Measurements from ENCODE around the gene IL36B.

Gene IL36B

DNA sequence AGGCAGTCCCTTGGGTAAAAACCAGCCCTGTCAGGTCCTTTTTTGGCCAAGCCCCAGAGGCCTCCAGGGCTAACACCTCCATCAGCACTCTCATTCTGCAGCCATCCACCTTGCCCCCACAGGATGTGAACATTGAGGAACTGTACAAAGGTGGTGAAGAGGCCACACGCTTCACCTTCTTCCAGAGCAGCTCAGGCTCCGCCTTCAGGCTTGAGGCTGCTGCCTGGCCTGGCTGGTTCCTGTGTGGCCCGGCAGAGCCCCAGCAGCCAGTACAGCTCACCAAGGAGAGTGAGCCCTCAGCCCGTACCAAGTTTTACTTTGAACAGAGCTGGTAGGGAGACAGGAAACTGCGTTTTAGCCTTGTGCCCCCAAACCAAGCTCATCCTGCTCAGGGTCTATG is 22.4 kb upstream of the IL36B start:
- DNase-seq, result peak; percentile 14

DNA sequence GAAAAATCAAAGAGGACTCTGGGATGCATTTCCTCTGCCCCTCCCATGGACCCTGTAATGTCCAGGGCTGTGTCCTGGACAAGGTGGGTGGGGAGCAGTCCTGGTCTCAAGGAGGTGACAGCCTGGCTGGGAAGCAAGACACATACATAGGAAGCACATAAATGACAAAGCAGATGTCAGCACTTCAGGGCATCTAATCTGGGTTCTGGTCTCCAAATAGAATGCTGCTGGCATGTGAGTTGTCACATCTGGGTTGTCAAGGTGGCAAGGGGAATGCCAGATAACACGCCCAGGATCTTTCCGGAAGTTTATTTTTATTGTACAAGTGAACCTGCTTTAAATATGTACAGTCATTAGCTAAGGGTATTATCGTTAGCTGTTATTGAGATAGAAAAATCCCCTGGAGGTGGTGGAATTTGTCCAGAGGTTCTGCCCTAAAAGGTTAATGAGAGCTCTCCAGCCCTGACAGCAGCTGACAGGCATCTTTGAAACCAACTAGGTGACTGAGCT is 20.7 kb upstream of the IL36B start:
- no peak for DNase-seq

DNA sequence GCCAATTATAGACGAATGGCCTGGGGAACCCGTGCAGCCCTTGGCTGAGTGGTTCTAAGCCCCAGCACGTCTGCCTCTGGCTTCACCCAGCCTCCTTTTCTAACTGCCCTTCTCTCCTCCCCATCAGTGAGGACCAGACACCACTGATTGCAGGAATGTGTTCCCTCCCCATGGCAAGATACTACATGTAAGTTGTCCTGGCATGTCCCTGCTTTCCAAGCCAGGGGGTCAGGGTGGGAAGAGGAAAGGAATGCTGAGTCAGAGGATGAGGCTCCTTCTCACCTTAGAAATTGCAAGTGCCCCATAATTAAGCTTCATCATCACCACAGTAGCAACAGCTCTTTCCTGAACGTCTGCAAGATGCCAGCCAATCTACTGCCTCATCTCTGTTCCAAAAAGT is 19.9 kb upstream of the IL36B start:
- no peak for DNase-seq

DNA sequence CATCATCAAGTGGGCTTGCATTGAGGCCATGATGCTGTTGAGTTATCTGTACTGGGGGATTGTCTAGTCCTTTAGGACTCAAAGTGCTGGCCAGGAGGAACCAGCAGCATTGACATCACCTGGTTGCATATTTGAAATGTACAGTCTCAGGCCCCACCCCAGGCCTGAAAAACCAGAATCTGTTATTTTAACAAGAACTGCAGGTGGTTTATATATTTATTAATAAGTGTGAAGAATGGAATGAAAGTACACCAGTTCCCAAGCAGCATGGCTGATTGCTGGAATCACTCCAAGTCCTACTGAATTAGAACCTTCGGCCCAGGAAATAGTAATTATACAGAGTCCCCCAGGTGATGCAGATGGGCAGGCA is 17.9 kb upstream of the IL36B start:
- DNase-seq, result no peak

DNA sequence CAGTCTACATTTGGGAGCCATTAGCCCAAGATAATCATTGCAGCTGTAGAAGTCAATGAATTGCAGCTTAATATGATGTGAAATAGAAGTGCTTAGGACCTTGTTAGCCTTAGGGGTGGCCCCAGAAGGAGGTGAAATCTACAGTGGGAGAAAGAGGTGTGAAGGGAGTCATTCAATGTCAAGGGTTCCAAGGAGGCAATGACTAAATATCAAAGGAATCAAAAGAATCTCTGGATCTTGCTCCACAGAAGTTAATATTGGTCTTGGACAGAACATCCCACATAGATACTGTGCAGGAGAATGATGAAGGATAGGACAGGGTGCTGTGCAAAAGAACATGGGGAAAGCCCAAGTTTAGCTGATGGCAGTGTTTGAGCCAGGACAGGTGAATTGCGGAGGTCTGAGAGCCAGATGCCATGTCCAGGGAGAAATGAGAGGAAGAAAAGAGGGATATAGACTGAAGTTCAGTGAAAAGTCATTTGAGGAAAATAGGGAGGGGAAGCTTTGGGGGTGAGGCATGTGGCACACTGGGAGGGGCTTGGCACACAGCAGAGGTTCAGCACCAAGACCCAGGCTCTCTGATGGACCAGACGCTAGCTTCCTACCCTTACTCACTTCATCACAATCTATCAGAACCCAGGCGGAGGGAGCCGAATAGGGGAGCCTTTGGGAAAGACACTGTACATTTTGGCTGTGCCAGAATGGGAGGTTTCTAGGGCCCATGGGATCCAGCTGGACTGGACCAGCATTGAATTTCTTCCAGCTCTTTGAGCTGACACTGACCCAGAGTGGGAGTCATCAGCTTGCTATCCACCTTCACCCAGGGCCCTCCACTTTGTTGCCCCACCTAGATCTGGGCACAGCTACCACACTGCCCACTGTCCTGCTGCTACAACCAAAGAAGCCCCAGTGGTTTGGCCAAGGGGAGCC is 17.3 kb upstream of the IL36B start:
- no peak for DNase-seq

DNA sequence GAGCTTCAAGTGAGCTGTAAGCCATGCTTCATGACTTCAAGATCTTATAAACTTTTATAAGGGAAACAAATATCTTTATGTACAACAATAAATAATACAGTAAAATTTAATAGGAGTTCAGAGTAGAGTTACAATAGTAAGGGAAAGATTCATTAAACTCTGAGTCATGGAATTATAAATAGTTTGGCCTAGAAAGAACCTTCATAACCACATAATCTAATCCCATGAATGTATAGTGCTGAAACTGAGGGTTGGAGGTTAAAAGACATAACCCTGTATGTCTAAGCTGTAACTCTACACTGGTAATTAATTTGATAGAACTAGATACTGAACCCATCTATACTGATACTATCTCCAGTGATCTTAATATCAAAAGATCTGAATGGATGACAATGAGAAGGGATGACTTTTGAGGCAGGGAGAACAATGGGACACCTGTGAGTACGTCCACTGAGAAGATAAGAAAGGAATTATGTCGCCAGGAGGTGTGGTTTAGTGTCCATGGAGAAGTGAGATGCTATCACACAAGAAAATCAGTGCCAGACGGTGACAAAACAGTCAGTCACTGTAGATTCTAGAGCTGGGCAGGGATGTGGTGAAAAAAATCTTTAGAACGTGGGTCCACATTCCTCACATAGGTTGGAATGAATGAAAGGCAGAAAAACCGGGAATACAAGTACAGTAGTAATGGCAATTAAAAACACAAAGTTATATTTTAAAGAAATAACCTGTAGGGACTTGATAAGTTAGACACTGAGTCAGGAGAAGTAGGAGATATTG is 16.2 kb upstream of the IL36B start:
- no peak for DNase-seq

DNA sequence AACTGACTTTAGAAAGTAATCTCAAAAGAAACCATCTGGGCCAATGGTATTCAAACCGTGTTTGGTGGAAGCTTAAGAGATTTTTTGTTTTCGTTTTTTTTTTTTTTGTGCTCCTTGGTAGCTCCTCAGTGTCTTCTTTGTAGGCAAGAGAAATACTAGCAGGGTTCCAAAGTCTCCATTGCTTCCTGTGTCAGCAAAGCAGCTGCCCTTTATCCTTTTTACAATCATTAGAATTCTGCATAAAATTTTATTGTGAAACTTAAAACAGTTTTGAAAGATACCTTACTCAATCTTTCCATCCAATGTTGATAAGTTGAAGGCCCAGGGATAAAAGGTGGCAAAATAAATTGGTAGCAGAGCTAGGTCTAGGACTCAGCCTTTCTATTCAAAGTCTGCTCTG is 15.6 kb upstream of the IL36B start:
- DNase-seq, result no peak

DNA sequence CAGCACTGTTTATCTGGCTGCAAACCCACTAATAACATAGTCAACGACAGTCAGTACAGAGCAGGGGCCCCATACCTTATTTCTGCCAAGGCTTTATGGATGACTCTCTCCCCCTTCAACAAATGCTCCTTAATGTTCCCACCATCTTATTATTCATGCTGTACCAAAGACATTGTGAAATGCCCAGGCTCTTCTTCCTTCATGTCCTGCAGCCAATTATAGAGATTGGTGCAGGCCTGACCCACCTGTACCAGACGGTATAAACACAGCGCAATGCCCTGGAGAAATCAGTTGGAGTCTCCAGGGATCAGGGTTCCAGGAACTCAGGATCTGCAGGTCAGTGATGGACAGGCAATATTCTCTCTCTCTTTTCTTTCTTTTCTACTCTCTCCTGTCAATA is 15.0 kb upstream of the IL36B start, which contains the start of gene IL1F10:
TSS of gene IL1F10 (plus strand) at position 290 of the 400 bp plus-strand sequence. CDS start 4,769 bp downstream, outside the sequence.
- no peak for DNase-seq

DNA sequence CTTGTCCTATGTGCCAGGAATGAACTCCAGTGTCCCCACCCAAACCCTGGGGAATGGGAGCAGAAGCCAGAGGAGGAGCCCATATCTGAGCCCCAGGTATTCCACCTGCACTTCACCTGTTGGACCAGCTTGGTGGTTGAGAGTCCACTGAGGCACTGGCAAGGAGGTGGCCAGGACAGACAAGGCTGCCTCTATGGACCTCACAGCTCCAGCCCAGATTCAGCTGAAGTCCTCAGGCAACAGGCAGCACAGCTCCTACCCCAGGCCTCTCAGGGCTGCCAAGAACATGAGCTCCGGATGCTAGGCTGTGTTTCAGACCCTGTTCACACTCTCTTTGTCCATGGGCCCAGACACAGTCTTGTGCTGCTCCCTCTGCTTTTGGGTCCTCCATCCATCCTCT is 12.2 kb upstream of the IL36B start:
- DNase-seq, result no peak

DNA sequence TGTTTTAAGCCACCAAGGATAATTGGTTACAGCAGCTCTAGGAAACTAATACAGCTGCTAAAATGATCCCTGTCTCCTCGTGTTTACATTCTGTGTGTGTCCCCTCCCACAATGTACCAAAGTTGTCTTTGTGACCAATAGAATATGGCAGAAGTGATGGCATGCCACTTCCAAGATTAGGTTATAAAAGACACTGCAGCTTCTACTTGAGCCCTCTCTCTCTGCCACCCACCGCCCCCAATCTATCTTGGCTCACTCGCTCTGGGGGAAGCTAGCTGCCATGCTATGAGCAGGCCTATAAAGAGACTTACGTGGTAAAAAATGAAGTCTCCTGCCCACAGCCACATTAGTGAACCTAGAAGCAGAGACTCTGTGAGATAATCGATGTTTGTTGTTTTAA is 11.6 kb upstream of the IL36B start:
- DNase-seq, result no peak

DNA sequence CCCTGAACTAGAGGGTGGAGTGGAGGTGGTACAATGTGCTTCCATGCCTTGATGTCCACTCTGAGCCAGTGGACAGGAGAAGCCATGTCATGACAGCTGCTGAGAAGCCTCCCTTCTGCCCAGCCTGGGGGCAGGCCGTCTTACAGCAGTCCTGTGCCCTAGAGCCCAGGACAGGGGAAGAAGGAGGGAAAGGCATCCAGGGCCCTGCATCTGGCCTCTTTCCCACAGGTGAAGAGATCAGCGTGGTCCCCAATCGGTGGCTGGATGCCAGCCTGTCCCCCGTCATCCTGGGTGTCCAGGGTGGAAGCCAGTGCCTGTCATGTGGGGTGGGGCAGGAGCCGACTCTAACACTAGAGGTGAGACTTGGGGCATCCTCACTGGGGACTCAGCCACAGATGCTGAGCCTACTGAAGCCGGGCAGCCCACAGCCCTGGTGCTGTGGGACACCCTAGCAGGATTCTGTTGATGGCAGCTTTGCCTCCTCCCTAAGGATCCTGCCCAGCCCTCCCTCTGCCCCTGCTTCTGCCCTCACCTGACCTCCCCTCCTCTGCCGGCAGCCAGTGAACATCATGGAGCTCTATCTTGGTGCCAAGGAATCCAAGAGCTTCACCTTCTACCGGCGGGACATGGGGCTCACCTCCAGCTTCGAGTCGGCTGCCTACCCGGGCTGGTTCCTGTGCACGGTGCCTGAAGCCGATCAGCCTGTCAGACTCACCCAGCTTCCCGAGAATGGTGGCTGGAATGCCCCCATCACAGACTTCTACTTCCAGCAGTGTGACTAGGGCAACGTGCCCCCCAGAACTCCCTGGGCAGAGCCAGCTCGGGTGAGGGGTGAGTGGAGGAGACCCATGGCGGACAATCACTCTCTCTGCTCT is 9.5 kb upstream of the IL36B start:
- no peak for DNase-seq

DNA sequence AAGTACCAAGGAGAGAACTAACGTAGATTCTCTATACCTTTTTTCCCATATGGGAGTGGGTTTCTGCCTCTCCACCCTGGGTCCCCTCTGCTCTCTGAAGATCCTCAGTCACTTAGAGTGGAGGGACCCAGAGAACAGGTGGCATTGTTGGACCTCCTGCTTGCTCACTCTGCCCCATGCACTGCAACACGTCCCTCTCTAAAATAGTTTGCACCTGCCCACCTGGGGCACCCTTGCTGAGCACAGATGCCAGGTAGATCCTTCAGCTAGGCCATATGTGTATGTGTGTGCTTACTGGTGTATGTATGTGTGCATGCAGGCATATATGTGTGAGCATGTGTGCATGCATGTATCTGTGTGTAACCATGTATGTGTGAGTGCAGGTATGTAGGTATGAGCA is 8.6 kb upstream of the IL36B start:
- DNase-seq, result no peak

DNA sequence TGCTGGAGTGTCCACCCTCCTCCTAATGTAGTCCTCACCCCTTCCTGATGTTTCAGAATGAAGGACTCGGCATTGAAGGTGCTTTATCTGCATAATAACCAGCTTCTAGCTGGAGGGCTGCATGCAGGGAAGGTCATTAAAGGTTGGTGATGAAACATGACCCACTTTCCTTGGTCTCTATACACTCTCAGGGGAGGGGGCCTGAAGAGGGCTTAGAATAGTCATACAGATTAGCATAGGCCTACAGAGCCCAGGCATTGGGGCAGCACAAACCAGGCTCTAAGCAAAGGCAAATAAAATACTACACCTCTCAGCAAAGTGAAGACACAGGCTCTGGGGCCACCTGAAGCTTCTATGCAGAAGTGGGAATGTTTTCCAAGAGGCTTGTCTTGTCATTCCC is 8.1 kb upstream of the IL36B start:
- DNase-seq, result no peak

DNA sequence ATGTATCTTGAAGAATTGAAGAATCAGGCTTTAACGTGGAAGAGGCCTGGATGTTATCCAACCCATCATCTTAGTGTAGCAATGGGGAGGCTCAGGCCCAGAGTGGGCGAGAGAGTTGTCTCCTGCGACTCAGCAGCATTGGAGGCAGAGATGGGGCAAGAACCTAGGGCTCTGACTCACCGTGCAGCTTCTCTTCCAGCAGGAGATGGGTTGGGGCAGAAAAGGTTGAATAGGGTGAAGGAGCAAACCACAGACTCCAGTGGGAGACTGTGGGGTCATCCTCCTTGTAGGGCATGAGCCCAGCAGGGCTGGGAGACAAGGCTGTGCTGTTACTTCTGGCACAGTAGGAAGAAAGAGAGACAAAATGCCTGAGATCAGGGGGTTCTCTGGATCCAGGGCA is 7.7 kb upstream of the IL36B start:
- no peak for DNase-seq

DNA sequence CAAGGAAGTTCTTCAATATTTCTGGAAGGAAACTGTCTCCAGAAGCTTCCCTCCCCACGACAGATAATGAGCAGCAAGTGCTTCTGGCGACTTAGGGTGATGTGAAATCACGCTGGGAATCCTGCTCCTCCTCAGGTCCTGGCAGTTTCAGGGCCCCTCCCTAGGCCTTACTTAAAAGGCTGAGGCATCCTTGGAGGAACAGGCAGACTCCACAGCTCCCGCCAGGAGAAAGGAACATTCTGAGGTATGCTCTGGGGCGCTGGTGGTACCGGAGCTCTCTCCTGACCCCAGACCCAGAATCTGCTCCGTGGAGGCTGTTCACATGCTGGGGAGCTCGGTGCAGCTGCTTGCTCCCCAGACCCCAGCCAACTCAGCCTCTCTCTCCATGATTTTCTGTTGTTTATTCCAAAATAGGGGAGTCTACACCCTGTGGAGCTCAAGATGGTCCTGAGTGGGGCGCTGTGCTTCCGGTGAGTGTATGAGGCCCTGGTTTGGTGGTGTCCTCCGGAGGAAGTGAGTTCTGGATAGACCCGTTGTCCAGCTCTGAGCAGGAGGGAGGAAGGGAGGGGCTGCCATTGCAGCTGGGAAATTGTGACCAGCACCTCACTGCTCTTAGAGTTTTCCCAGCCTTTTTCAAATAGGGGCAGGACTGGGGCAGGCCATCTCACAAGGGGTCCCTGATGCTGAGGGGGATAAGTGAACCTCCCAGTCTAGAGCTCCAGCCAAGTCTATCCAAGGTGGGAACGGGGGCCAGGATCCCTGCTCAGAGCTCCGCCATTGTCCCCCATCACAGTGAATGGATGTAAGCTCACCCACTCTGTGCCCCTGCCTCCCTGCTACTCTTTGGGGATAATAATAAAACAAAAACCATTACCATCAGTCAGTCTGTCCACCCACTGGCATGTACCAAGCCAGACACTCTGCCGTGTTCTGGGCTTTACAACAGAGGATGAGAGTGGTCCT is 6.6 kb upstream of the IL36B start, which contains the start of gene IL36RN:
TSS of gene IL36RN (plus strand) at position 201 of the 963 bp plus-strand sequence. CDS start at position 442, 241 bp downstream.
- no peak for DNase-seq

DNA sequence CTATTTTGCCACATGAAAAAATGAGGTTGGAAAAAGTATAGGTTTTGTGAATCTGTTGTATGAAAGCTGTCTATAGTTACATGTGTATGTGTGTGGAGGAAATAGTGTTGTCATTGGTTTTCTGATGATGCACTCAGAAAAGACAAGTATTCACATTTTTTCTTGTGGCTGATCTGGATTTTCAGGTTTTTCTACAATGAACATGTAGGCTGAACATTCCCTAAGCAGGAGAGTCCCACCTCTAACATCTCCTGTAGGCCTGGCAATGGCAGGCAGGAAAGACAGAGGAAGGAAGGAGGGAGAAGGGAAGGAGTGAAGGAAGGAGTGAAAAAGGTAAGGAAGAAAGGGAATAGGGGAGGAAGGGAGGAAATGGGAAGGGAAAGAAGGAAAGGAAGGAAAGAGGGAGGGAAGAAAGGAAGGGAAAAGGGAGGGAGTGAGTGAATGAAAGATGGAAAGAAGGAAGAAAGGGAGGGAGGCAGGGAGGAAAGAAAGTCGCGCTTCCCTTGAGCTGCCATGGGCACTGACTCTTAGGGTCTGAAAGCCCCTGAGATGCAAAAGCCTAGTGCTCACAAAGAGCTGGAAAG is 5.8 kb upstream of the IL36B start:
- no peak for DNase-seq

DNA sequence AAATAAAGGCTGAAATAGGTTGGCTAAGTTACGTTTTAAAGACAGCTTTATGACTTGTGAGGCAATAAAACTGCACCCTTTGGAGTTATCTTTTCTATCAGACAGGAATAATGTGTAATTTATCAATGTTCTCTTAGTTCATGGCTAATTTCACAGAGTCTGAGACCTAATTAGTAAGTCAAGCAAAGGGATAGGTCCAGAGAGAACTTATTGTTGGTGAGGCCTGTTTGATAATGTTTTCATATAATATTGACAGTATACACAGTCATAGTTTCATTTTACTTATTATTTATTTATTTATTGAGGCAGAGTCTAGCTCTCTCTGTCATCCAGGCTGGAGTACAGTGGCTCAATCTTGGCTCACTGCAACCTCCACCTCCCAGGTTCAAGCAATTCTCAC is 4.5 kb upstream of the IL36B start:
- DNase-seq, result no peak

DNA sequence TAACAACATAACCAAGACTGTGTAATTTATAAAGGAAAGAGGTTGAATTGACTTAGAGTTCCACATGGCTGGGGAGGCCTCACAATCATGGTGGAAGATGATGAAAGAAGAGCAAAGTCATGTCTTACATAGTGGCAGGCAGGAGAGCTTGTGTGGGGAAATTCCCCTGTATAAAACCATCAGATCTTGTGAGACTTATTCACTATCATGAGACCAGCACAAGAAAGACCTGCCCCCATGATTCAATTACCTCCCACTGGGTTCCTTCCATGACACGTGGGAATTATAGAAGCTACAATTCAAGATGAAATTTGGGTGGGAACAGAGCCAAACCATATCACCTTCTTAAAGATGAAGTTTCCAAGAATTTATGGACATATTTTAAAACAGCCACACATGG is 3.9 kb upstream of the IL36B start:
- no peak for DNase-seq

DNA sequence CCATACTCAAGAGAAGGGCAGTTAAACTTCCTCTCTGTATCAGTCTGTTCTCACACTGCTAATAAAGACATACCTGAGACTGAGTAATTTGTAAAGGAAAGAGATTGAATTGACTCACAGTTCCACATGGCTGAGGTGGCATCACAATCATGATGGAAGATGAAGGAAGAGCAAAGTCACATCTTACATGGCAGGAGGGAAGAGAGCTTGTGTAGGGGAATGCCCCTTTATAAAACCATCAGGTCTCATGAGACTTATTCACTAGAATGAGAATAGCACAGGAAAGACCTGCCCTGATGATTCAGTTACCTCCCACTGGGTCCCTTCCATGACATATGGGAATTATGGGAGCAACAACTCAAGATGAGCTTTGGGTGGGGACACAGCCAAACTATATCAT is 1.4 kb upstream of the IL36B start:
- DNase-seq, result no peak

DNA sequence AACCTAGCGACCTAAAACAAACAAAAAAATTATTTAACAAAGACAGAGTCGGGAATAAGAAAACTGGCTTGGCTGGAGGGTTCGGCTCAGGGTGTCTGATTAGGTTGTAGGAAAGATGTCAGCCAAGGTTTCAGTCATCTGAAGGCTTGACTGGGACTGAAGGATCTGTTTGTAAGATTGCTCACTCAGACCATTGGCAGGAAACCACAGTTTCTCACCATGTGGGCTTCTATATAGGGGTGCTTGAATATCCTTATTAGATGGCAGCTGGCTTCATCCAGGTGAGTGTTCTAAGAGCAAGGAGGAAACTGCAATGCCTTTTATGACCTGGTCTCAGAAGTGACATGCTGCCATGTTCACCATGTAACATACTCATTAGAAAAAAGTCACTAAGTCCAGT is 999 bp upstream of the IL36B start:
- no peak for DNase-seq
